ENCODE data around the gene ANKRD33B. TPM values are rescaled to one million over a fixed set of nuclear protein-coding genes. Genes with fewer than 3 reads are reported as not detected.

Gene ANKRD33B
- total RNA-seq, 6 experiments from 2014 or later = 6.3 to 13.2 (median 11.9) TPM

DNA sequence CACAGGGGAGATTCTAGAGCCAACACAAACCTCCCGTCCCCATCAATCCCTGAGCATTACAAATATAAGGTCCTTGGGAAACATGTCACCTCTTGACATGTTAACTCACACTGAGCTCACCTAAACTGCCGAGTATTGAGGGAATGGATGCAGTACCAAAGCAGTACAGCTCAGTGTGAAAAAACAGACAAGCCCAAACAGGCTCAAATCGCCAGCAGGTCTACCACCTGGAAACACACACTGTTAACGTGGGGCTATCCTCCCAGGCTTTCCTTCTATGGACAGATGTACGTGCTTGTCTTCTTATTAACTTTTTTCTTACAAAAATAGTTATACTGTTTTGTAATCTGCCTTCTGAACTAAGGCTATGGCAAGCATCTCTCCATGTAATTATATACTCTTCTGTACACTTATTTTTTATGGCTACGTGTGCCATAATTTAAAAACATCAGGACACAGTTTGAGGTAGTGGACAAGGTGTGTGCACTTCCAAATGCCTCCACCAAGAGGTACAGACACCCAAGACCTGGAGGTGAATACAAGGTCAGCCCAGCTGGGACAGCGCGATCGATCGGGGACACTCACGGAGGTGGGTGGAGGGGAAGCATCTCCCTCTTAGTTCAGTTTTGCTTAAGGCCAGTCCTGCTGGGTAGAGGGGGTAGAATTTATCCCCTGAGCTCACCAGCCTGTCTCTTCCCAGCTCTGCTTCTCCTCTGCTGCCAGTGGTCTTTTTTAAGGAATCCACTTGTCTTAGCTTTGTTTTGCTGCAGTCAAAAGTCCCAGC lies 120.6 kb downstream of the ANKRD33B start:
- Mint-ChIP-seq H3K4me1 (ENCODE audit: low read depth) (peaks cover 6% of the 10 kb centered on the region), H3K36me3 (ENCODE audit: low read depth) (peaks cover 40% of the 10 kb centered on the region), H3K27me3 (ENCODE audit: insufficient read depth) (no peaks in the 10 kb centered on the region; the same call in 1 of the 2 replicates), H3K4me3 (no peak overlapping the region), H3K27ac (no peak overlapping the region), H3K9me3 (no peaks in the 10 kb centered on the region)
- TF ChIP-seq, protein P1, sequence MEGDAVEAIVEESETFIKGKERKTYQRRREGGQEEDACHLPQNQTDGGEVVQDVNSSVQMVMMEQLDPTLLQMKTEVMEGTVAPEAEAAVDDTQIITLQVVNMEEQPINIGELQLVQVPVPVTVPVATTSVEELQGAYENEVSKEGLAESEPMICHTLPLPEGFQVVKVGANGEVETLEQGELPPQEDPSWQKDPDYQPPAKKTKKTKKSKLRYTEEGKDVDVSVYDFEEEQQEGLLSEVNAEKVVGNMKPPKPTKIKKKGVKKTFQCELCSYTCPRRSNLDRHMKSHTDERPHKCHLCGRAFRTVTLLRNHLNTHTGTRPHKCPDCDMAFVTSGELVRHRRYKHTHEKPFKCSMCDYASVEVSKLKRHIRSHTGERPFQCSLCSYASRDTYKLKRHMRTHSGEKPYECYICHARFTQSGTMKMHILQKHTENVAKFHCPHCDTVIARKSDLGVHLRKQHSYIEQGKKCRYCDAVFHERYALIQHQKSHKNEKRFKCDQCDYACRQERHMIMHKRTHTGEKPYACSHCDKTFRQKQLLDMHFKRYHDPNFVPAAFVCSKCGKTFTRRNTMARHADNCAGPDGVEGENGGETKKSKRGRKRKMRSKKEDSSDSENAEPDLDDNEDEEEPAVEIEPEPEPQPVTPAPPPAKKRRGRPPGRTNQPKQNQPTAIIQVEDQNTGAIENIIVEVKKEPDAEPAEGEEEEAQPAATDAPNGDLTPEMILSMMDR (IDR thresholded peaks at IDR 0.05) = no peak
- no peak for DNase-seq

DNA sequence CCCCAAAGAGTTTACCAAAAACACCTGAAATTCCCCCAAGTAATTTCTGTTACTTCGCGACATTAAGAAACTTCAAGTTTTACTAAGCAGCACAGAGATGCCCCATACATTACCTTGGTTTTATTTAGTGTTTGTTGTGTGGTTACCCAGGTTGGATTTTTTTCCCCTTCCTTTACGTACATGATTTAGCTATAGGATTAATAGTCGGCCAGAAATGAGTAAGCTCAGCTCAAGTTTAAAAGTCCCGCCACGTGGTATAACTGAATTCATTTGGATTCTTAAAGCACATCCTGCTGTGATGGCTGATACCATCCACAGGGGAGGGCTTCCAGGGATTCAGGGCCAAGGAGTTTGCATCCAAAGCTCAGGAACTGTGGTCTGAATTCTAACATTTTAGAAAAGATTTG lies 121.2 kb downstream of the ANKRD33B start:
- Mint-ChIP-seq H3K36me3 (ENCODE audit: low read depth) (peaks cover 46% of the 10 kb centered on the region), H3K27ac (no peak overlapping the region), H3K9me3 (no peaks in the 10 kb centered on the region), H3K27me3 (ENCODE audit: insufficient read depth) (no peaks in the 10 kb centered on the region; the same call in 1 of the 2 replicates), H3K4me1 (ENCODE audit: low read depth) (peaks cover 13% of the 10 kb centered on the region), H3K4me3 (no peak overlapping the region)
- TF ChIP-seq, protein P1 (IDR thresholded peaks at IDR 0.05) = no peak
- no peak for DNase-seq

DNA sequence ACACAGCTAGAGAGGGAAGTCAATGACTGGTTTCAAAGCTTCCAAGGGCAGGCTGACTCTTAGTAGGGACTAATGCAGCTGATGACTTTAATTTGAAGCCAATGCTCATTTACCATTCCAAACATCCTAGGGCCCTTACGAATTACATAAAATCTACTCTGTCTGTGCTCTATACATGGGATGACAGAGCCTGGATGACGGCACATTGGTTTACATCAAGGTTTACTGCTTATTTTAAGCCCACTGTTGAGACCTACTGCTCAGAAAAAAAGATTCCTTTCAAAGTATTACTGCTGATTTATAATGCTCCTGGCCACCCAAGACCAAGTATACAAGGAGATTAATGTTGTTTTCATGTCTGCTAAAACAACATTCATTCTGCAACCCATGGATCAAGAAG lies 123.0 kb downstream of the ANKRD33B start:
- DNase-seq = no peak
- TF ChIP-seq, protein P1 (IDR thresholded peaks at IDR 0.05) = no peak
- Mint-ChIP-seq H3K36me3 (ENCODE audit: low read depth) (peaks cover 51% of the 10 kb centered on the region), H3K27ac (no peak overlapping the region), H3K4me3 (no peak overlapping the region), H3K27me3 (ENCODE audit: insufficient read depth) (no peaks in the 10 kb centered on the region; the same call in none of the 2 replicates), H3K4me1 (ENCODE audit: low read depth) (peaks cover 30% of the 10 kb centered on the region), H3K9me3 (no peaks in the 10 kb centered on the region)

DNA sequence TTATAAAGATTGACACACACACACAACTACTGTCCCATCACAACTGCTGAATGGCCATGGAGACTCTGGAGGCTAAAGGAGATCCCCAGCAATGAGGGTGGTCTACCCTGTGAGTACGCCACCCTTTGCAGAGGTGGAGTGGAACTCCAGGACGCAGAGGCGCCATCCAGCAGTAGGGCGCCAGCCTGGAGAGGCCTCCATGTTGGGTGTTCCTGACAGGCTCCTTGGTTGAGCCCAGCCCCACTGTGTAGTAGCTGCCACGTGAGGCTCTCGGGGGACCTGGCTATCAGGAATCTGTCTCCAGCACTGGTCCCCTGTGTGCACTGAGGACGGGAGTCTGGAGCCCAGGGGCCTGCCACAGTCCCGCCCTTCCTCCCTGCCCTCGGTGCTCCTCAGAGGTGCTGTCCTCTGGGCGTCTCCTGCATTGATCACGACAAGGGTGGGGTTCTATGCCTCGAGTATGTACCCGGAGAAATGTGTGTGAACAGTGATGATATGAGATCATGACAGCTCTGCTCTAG lies 124.8 kb downstream of the ANKRD33B start:
- Mint-ChIP-seq H3K4me1 (ENCODE audit: low read depth) (peaks cover 49% of the 10 kb centered on the region), H3K4me3 (no peak overlapping the region; the same call in 1 of the 2 replicates), H3K27ac (peak overlapping the region; percentile 82), H3K9me3 (no peaks in the 10 kb centered on the region), H3K36me3 (ENCODE audit: low read depth) (peaks cover 51% of the 10 kb centered on the region), H3K27me3 (ENCODE audit: insufficient read depth) (no peaks in the 10 kb centered on the region; the same call in none of the 2 replicates)
- TF ChIP-seq, protein P1 (IDR thresholded peaks at IDR 0.05) = no peak
- DNase-seq = no peak

DNA sequence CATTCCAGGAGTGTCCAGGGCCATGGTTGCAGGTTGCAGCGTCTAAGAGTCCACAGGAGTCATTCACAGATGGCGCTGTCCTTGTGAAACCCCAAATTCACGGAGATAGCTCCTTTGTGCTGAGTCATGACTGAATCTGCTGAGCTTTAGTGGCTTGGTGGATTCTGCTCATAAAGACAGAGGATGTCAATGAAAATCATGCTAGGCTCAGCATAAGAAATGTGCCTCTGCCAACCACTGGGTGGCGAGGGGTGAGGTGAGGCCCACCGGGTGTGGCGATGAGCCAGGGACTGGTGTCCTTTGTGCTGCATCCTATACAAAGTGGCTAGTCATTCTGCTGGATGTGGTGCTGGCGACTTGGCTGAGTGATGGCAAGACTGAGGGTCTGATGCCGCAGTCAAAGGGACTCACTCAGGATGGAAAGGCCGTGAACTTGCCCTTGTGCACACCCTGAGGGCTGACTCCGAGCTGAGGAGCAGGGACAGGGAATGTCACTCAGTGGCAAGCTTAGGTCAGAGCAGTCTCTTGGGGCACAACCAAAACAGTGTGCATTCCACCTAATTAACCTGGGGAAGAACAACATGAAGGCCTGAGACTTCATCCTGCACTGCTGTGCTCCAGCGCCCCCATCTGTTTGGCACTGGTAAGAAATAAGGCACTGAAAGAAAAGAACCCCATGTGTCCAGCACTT lies 125.7 kb downstream of the ANKRD33B start:
- Mint-ChIP-seq H3K4me3 (peak overlapping the region; percentile 36), H3K9me3 (no peaks in the 10 kb centered on the region), H3K27me3 (ENCODE audit: insufficient read depth) (no peaks in the 10 kb centered on the region; the same call in none of the 2 replicates), H3K27ac (peak overlapping the region; percentile 82), H3K36me3 (ENCODE audit: low read depth) (peaks cover 50% of the 10 kb centered on the region), H3K4me1 (ENCODE audit: low read depth) (peaks cover 56% of the 10 kb centered on the region)
- TF ChIP-seq, protein P1 (IDR thresholded peaks at IDR 0.05) = peak; percentile 68
- DNase-seq = peak; percentile 75

All from HFFc6 (cell line).